Retinal pigment epithelial cell (primary cell): ENCODE results near the gene SAT1.

Experiments used
- DNase-seq: peaks from one replicate; pipeline ENCODE4 v3.0.0-alpha.2; 2010; ENCODE audit warnings: low read depth
- H3K4me3 ChIP-seq: 2 replicates; pipeline ENCODE4 v1.5.1; 2011; ENCODE audit warnings: mild to moderate bottlenecking, low read length, control low read depth, moderate library complexity
- TF ChIP-seq, protein P1 (sequence below): conservative IDR thresholded peaks from 2 replicates; pipeline ENCODE4 v1.5.1; 2011; ENCODE audit warnings: low read depth, low read length, control low read depth, inconsistent platforms

The SAT1 gene

DNA sequence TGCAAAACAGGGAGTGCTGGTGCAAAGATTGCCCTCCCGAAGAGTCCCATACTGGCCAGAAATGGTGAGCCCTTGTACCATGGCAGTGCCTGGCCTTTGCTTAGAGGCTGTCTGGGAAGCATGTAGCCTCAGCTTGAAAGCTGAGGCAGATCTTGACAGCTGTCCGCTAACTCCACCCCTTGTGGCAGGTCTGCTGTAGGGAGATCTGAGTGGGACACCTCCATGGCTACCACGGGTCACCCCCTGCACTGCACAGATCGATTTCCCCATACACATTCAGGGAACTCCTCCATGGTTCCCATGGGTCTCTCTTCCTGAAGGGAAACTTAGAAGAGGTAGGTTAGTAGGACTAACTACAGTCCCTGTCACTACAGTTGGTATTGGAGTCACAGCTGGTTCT lies 33.8 kb upstream of the SAT1 start:
- no peak for DNase-seq
- TF ChIP-seq, protein P1, sequence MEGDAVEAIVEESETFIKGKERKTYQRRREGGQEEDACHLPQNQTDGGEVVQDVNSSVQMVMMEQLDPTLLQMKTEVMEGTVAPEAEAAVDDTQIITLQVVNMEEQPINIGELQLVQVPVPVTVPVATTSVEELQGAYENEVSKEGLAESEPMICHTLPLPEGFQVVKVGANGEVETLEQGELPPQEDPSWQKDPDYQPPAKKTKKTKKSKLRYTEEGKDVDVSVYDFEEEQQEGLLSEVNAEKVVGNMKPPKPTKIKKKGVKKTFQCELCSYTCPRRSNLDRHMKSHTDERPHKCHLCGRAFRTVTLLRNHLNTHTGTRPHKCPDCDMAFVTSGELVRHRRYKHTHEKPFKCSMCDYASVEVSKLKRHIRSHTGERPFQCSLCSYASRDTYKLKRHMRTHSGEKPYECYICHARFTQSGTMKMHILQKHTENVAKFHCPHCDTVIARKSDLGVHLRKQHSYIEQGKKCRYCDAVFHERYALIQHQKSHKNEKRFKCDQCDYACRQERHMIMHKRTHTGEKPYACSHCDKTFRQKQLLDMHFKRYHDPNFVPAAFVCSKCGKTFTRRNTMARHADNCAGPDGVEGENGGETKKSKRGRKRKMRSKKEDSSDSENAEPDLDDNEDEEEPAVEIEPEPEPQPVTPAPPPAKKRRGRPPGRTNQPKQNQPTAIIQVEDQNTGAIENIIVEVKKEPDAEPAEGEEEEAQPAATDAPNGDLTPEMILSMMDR, result no peak
- H3K4me3 ChIP-seq, result no peak overlapping the region

DNA sequence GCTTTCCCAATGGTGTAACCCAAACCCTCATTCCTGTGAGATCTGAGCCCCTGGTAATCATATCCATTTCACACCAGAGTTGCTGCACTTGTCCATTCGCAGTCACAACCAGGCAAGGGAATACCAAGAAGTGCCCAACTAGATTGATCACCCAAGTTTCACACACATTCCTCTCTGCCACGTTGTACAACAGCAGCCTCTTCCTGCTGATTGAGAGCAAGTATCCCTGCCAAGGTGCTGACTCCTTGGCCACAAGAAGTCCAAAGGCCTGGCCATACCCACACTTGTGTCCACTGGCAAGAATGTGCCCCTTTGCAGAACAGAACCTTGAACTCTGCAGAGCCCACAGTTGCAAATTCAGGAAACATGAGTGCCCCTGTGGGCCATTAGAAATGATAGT lies 33.4 kb upstream of the SAT1 start:
- TF ChIP-seq, protein P1, result no peak
- H3K4me3 ChIP-seq, result no peak overlapping the region
- DNase-seq, result no peak

DNA sequence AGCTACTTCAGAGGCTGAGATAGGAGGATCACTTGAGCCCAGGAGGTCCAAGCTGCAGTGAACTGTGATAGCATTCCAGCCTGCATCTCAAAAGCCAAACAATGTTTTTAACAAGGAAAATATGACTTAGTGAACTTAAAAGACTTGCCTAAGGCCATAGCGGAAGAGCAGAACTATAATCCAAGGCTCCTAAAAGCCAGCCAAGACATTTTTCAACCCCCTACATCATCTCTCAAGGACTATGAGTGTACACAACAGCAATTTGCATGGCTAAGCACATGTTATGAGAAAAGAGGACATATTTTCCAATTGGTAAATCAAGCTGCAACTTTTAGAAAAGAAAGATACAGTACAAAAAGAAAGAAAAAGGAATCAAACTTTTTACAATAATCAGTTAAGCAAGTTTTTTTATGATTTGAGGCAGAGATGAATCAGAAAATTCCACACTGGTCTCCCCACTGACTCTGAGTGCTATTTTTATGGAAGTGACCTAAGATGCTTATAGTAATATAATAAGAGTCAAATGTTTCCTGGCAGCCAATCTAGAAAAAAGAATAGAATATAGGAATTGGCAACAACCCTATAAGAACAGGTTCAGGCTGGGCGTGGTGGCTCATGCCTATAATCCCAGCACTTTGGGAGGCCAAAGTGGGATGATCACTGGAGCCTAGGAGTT lies 30.1 kb upstream of the SAT1 start:
- TF ChIP-seq, protein P1, result no peak
- DNase-seq, result peak; percentile 49
- no peak overlapping the region for H3K4me3 ChIP-seq

DNA sequence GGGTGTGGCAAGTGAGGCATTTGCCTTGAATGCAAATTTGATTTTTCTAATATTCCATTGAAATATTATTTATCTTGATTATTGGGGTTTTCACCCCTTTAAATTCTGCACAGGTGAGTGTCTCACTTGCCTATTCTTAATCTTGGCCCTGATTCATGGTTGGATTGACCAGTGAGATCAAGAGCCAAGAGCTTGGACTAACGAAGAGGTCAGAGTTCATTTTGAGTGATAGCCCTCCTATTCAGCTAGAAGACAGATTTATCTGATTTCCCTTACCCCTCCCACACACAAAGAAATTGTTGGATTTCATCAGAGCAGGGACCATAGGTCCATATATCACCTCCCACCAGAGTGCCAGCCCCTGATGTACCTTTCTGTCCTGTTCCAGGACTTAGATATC lies 28.3 kb upstream of the SAT1 start:
- no peak overlapping the region for H3K4me3 ChIP-seq
- no peak for DNase-seq
- TF ChIP-seq, protein P1, result no peak

- no peak for DNase-seq
- H3K4me3 ChIP-seq, result no peak overlapping the region
- TF ChIP-seq, protein P1, result peak; percentile 53
Observed at GRCh38 chrX:23756165-23756564, 26.8 kb upstream of the SAT1 start.

GRCh38 chrX:23759821-23760220 lies 23.2 kb upstream of the SAT1 start:
- no peak overlapping the region for H3K4me3 ChIP-seq
- TF ChIP-seq, protein P1, result no peak

DNA sequence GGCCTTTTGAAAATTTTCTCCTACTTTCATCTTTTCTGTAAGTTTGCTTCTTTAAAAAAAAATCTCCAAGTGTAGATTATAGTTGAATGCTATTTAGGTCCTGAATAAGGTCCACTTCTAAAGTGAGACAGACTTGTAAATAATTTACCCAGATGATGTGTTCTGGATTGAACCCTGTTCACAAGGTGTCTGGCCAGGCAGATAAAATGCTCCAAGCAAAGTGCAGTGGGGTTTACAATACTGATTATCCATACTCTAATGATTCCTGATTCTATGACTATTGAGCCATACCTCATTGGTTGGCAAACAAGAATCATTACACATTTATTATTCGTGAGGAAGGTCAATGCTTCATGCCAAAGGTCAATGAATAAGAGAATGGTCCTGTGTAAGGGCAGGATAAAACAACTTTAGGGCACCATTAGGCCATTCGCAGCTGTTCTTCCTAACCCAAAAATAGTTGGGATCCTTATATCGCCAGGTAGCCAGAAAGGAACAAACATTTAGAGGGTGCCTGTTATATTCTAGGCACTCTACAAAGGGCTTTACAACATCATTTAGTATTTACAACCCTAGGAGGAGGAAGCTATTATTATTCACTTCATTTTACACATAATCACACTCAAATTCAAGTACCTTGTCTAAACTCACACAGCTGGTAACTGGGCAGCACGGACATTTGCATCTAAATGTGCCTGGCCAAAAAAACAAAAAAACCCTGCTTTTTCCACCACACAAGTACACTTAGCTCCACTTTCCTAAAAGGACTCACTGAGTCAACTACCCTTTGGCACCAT lies 18.6 kb upstream of the SAT1 start:
- no peak overlapping the region for H3K4me3 ChIP-seq
- TF ChIP-seq, protein P1, result no peak
- no peak for DNase-seq

More at GRCh38 chrX:23759821-23760220, 23.2 kb upstream of the SAT1 start:
- DNase-seq, result no peak
